Right kidney (tissue), 9 donors: ENCODE measurements around the gene OR51A2.
"Not testable (repeated sequence)": the region's sequence is repeated elsewhere in the genome, so short reads cannot be mapped to it uniquely, and the experiment has no call there.

Experiments used
- DNase-seq: peaks from one replicate; pipeline ENCODE4 v3.0.0-alpha.2; 2016
- long read RNA-seq, 8 donors: transcript quantifications; one replicate each; lab custom pipeline, GENCODE V29; 2026

OR51A2 gene
- long read RNA-seq, donor 1 = 0 reads
- long read RNA-seq, donor 2 = 0 reads
- long read RNA-seq, donor 3 = 0 reads
- long read RNA-seq, donor 4 = 0 reads
- long read RNA-seq, donor 5 = 0 reads
- long read RNA-seq, donor 6 = 0 reads
- long read RNA-seq, donor 7 = 0 reads
- long read RNA-seq, donor 8 = 0 reads

- not testable (repeated sequence) for DNase-seq
Observed at GRCh38 chr11:4955613-4956012, at the start of gene OR51A2. Gene OR51A2, minus strand, starts transcription at chr11:4955713. Its CDS starts 0 bp downstream, at chr11:4955713.

DNA sequence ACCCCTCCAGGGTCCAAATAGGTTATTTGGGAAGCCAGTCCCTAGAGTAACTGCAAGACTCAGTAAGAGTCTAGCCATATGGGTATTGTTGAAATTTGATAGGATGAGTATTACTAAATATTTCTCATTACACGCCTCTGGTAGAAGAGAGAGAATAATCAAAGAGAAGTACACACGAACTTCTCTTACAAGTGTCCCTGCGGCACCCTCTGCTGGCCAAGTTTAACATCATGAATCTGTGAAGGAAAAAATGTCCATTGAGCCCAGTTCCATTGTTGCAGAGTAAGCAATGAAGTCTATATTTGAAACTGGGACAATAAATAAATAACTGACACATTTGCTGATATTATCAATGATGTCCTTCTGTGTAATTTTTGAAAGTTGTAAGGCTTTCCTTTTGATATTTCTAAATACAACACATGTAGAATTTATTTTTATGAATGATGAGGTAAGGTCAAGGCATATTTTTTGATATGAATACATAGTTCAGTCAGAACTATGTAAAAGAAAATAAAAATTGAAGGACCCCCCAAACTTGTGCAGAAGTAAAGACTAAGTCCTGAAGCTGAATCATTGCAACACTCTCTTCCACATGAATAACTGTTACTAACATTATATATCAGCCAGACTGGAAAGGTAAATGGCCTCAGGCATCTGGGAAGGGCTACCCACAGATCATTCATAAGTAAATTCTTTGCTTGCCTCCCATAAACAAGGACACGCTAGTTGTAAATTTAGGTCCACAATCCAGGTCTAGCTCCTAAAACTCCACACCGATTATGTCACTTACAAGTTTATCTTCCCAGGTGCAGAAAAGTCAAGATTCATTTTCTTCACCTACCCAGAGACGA, 49.1 kb upstream of the OR51A2 start:
- peak; percentile 26 for DNase-seq

DNA sequence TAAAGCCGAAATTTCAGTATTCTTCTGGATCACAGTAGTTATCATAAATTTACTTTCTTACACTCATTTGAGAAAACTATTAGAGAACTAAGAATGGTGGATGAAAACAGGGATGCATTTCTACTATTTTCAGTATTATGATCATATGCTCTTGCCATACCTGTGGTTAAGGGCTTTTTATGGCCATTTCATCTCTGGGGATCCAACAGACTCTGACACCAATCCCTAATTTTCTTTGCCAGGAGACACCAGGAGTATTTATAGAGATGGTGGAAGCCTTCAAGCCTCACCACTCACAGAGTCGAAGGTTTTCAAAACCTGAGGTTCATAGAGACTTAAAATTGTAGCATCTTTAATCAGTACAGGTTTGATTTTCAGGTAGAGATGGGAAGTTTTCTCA, 39.0 kb upstream of the OR51A2 start, which contains the start of gene OR51L1:
Gene OR51L1 (plus strand): TSS at position 301 of the 400 bp plus-strand sequence. CDS start 4,132 bp downstream, outside the sequence.
- DNase-seq = no peak

GRCh38 chr11:4991060-4991459, 35.5 kb upstream of the OR51A2 start:
- no peak for DNase-seq

- DNase-seq = no peak
Observed at GRCh38 chr11:4983841-4984240, 28.3 kb upstream of the OR51A2 start.

- no peak for DNase-seq
Observed at GRCh38 chr11:4982678-4983077, 27.2 kb upstream of the OR51A2 start.

DNA sequence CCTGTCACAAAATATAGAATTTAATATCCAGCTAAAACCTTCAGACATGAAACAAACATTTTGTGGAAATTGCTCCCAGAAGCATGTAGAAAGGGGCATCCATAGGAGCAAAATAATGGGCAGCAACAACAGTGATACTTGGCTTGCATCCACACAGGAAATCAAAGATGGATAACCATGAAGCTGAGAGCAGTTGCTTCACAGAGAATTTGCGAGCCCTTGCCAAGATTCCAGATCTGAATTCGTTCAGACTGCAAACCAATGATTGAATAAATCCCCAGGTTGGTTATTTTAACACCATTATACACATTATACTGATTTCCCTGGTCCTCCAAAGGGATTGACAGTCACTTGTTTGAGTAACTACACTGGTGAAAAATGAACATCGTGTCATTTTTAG, 23.5 kb upstream of the OR51A2 start:
- DNase-seq = no peak

GRCh38 chr11:4975436-4975835, 19.9 kb upstream of the OR51A2 start:
- no peak for DNase-seq

- DNase-seq = no peak
Observed at GRCh38 chr11:4962816-4963215, 7.3 kb upstream of the OR51A2 start.

DNA sequence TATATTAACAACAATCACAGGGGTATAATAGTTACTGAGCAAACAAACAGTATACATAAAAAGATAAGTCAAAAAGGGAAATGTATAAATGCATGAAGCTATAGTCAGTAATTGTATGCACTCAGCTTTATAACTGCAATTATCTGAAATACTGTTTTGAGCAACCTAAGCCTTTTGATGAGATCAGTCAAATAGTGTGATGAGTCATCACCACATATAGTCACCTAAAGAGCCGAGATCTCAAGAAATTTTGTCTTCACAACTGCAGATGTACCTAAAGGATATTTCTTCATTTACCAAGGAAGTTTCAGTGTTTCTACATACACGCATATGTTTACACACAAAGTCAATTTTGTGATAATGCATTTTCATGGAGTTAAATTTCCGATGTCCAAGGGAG, 5.4 kb upstream of the OR51A2 start:
- DNase-seq = no peak

- no peak for DNase-seq
Observed at GRCh38 chr11:4957396-4957795, 1.9 kb upstream of the OR51A2 start.

GRCh38 chr11:4947505-4947904, 8.0 kb downstream of the OR51A2 start, which contains the start of gene OR51A4:
Gene OR51A4, minus strand, starts transcription at chr11:4947605. Its CDS starts 505 bp downstream, at chr11:4947100.
- no peak for DNase-seq

DNA sequence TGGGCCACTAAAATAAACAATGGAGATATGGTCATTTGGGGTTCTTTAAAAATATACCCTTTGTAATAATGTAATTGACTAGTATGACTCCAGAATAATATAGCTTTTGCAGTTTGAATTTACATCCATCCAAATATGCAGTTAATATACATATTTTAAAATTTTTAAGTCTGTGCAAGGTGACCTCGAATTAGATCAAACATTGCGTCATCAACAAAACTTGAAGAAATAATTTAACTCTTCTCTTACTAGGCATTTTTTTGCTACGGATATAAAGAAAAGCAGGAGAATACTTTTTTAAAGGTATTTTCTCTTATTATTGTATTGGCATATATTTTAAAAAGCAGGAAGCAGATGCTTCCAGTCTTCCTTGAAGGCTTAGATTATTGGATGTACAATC, 18.8 kb downstream of the OR51A2 start:
- DNase-seq = no peak

DNA sequence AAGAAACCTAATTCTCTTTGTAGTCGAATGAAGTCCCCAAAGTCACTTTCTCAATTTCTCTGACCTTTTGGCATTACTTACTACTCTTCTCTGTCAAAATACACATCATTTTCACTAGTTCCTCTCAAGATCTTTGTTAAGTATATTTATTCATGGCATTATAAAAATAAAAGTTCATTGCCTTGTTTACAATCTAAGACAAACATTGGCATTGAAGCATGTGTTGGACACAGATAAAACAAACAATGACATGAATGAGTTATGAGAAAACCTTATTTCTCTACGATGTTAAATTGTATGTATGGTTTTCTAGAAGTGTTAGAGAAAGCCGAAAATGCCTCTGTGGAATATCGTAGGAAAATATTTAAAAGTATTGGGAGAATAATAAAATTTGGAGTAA, 22.8 kb downstream of the OR51A2 start:
- no peak for DNase-seq

DNA sequence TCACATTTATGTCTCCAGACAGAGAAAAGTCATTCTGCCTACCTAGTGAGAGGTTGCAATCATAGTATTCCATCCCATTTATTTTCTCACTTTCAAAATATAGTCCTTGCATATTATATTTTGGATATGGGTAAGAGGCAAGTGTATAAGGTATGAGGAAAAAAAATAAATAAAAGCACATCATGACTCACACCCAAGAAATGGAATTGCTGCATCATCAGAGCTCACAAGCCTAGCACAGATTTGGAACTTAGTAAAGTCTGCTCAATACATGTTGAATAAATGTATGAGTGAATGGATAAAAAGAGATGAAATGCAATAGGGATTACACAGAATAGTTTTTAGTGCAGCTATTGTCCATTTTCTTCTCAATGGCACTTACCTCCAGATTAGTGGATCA, 28.9 kb downstream of the OR51A2 start:
- DNase-seq = no peak

GRCh38 chr11:4924239-4924638, 31.3 kb downstream of the OR51A2 start, which contains the start of gene OR51G1:
Gene OR51G1, minus strand, starts transcription at chr11:4924339. Its CDS starts 0 bp downstream, at chr11:4924339.
- DNase-seq = no peak

- no peak for DNase-seq
Observed at GRCh38 chr11:4922304-4922703, 33.2 kb downstream of the OR51A2 start.

DNA sequence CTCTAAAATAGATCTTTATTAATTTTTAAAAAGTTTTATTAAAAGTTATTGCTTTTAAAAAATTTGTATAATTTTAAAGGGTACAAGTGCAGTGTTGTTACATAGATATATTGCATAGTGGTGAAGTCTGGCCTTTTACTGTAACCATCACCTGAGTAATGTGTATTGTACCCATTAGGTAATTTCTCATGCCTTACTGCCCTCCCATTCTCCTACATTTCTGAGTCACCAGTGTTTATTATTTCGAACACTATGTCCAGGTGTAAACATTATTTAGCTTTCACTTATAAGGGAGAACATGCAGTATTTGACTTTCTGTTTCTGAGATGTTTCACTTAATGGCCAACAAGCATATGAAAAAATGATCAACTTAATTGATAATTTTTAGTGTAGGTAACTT, 33.7 kb downstream of the OR51A2 start:
- DNase-seq = no peak

DNA sequence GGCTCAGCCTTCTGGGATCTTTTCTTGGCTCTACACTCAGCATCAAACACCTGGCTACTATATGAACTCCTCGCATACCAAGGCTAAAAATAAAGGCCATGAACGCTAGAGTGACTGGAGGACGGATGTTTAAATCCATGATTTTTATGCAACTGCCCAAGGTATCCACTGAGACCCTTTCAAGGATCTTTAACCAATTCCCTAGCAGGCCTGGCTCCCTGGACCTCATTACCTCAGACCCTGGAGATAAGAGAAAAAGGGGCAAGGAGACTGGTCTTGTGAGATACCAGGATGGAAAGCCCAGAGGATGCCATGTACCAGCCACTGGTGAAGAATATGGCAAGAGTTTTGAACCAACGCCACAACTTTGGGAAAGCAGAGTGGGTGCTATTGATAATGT, 36.3 kb downstream of the OR51A2 start, which contains the start of gene OR51G2:
Gene OR51G2 (minus strand): TSS at position 101 of the 400 bp plus-strand sequence. CDS start 3,687 bp downstream, outside the sequence.
- no peak for DNase-seq

DNA sequence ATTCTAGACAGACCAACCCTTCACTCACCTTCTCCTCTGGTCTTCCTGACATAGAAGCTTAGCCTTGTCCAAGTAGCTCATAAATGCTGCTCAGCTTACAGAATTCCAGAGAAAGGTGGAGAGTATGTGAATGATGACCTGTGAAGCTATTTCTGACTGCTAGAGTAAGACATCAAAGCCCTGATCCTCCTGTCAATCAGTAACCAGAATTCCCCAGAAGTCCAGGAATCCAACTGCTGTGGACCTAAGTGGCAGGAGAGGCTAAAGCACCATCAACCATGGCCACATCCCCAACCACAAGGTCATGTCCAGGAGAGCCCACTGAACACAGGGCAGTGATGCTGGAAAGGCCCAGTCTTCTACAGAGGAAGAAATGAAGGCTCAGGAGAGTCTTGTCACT, 38.9 kb downstream of the OR51A2 start:
- DNase-seq = no peak
